Effector memory CD4-positive, alpha-beta T cell (primary cell): ENCODE data around the gene SLC6A12.

Experiments
- DNase-seq, 3 donors: peaks; one replicate each; pipeline ENCODE4 v3.0.0-alpha.2; 2020
- H3K27ac ChIP-seq: 2 replicates; pipeline ENCODE4 v1.7.0; 2013; ENCODE audit warnings: mild to moderate bottlenecking, low read length, moderate library complexity; ENCODE audit not compliant: insufficient read depth, poor library complexity, severe bottlenecking
- H3K27me3 ChIP-seq: replicated peaks from 2 replicates; pipeline ENCODE4 v1.7.0; 2013; ENCODE audit warnings: mild to moderate bottlenecking, low read length; ENCODE audit not compliant: insufficient read depth, control insufficient read depth, poor library complexity, severe bottlenecking
- H3K36me3 ChIP-seq: 2 replicates; pipeline ENCODE4 v1.7.0; 2013; ENCODE audit warnings: mild to moderate bottlenecking, low read length, moderate library complexity; ENCODE audit not compliant: control insufficient read depth, insufficient read depth
- H3K4me1 ChIP-seq: 2 replicates; pipeline ENCODE4 v1.7.0; 2013; ENCODE audit warnings: low read length, mild to moderate bottlenecking; ENCODE audit not compliant: control insufficient read depth, insufficient read depth, poor library complexity, severe bottlenecking
- H3K4me3 ChIP-seq: 2 replicates; pipeline ENCODE4 v1.7.0; 2013; ENCODE audit warnings: low read length, low read depth, mild to moderate bottlenecking; ENCODE audit not compliant: insufficient read depth, poor library complexity, severe bottlenecking
- H3K9me3 ChIP-seq: 2 replicates; pipeline ENCODE4 v1.7.0; 2013; ENCODE audit warnings: mild to moderate bottlenecking, low read length, moderate library complexity; ENCODE audit not compliant: control insufficient read depth

Gene SLC6A12

GRCh38 chr12:202081-202731 is 11.8 kb downstream of the SLC6A12 start:
- Histone ChIP-seq H3K4me1 (no peaks in the 10 kb centered on the region), H3K4me3 (no peak overlapping the region), H3K9me3 (no peaks in the 10 kb centered on the region), H3K27me3 (peaks cover 2% of the 10 kb centered on the region), H3K36me3 (no peaks in the 10 kb centered on the region), H3K27ac (no peak overlapping the region)
- DNase-seq, result no peak

GRCh38 chr12:201361-201760 is 12.6 kb downstream of the SLC6A12 start:
- Histone ChIP-seq H3K4me1 (no peaks in the 10 kb centered on the region), H3K36me3 (no peaks in the 10 kb centered on the region), H3K27ac (no peak overlapping the region), H3K9me3 (no peaks in the 10 kb centered on the region), H3K27me3 (no peaks in the 10 kb centered on the region), H3K4me3 (no peak overlapping the region)
- DNase-seq, result no peak

GRCh38 chr12:198705-199104 is 15.3 kb downstream of the SLC6A12 start:
- Histone ChIP-seq H3K27ac (no peak overlapping the region), H3K27me3 (peaks cover 3% of the 10 kb centered on the region), H3K4me3 (no peak overlapping the region), H3K4me1 (no peaks in the 10 kb centered on the region), H3K36me3 (no peaks in the 10 kb centered on the region), H3K9me3 (no peaks in the 10 kb centered on the region)
- no peak for DNase-seq

- no peaks in the 10 kb centered on the region for H3K9me3 ChIP-seq
Observed at GRCh38 chr12:197911-198695, 15.9 kb downstream of the SLC6A12 start.

GRCh38 chr12:197347-197746 is 16.6 kb downstream of the SLC6A12 start:
- no peak overlapping the region for H3K4me3 ChIP-seq
- H3K36me3 ChIP-seq, result no peaks in the 10 kb centered on the region
- peaks cover 3% of the 10 kb centered on the region for H3K27me3 ChIP-seq
- no peak for DNase-seq
- no peaks in the 10 kb centered on the region for H3K4me1 ChIP-seq
- H3K27ac ChIP-seq, result no peak overlapping the region
- no peaks in the 10 kb centered on the region for H3K9me3 ChIP-seq

More at GRCh38 chr12:197911-198695, 15.9 kb downstream of the SLC6A12 start:
- Histone ChIP-seq H3K36me3 (no peaks in the 10 kb centered on the region), H3K4me1 (no peaks in the 10 kb centered on the region), H3K27ac (no peak overlapping the region), H3K27me3 (peaks cover 3% of the 10 kb centered on the region), H3K4me3 (no peak overlapping the region)
- no peak for DNase-seq

- Histone ChIP-seq H3K9me3 (no peaks in the 10 kb centered on the region), H3K36me3 (no peaks in the 10 kb centered on the region), H3K27me3 (peaks cover 3% of the 10 kb centered on the region), H3K4me1 (no peaks in the 10 kb centered on the region), H3K4me3 (no peak overlapping the region), H3K27ac (no peak overlapping the region)
- DNase-seq, result no peak
Observed at GRCh38 chr12:196436-196835, 17.5 kb downstream of the SLC6A12 start.

GRCh38 chr12:195951-196350 is 18.0 kb downstream of the SLC6A12 start:
- no peak overlapping the region for H3K4me3 ChIP-seq
- no peaks in the 10 kb centered on the region for H3K4me1 ChIP-seq
- peaks cover 3% of the 10 kb centered on the region for H3K27me3 ChIP-seq

GRCh38 chr12:195156-195555 is 18.8 kb downstream of the SLC6A12 start:
- no peaks in the 10 kb centered on the region for H3K4me1 ChIP-seq
- peaks cover 5% of the 10 kb centered on the region for H3K27me3 ChIP-seq
- H3K36me3 ChIP-seq, result no peaks in the 10 kb centered on the region
- H3K4me3 ChIP-seq, result no peak overlapping the region
- H3K27ac ChIP-seq, result no peak overlapping the region
- DNase-seq, result no peak
- H3K9me3 ChIP-seq, result no peaks in the 10 kb centered on the region

More at GRCh38 chr12:195951-196350, 18.0 kb downstream of the SLC6A12 start:
- DNase-seq, result no peak
- H3K9me3 ChIP-seq, result no peaks in the 10 kb centered on the region
- no peak overlapping the region for H3K27ac ChIP-seq
- H3K36me3 ChIP-seq, result no peaks in the 10 kb centered on the region

- Histone ChIP-seq H3K9me3 (no peaks in the 10 kb centered on the region), H3K36me3 (no peaks in the 10 kb centered on the region), H3K4me1 (no peaks in the 10 kb centered on the region), H3K27ac (no peak overlapping the region), H3K4me3 (no peak overlapping the region), H3K27me3 (peaks cover 10% of the 10 kb centered on the region)
- DNase-seq, result no peak
Observed at GRCh38 chr12:194276-194675, 19.7 kb downstream of the SLC6A12 start.

GRCh38 chr12:193261-193660 is 20.7 kb downstream of the SLC6A12 start:
- Histone ChIP-seq H3K27me3 (peaks cover 10% of the 10 kb centered on the region), H3K9me3 (no peaks in the 10 kb centered on the region), H3K4me3 (no peak overlapping the region), H3K4me1 (no peaks in the 10 kb centered on the region), H3K36me3 (no peaks in the 10 kb centered on the region), H3K27ac (no peak overlapping the region)
- no peak for DNase-seq
